Medulla oblongata (tissue), 1 donor: ENCODE measurements around the gene TTL.
A peak's percentile ranks its signal among the peaks of the same experiment; 100 is the strongest.

Experiments
- DNase-seq: peaks from one replicate; pipeline ENCODE4 v3.0.0-alpha.2; 2015; ENCODE audit errors: extremely low spot score

Gene TTL

GRCh38 chr2:112583497-112584133, 101.7 kb downstream of the TTL start:
- peak; percentile 52 for DNase-seq

- DNase-seq: peak; percentile 98
These were observed 102.4 kb downstream of the TTL start, which contains the start of gene CHCHD5 for GRCh38 chr2:112584134-112584890. CHCHD5 (plus strand) TSS chr2:112584609; CDS start chr2:112584648, 39 bp downstream.

- no peak for DNase-seq
These were observed 102.9 kb downstream of the TTL start for GRCh38 chr2:112584891-112585250.

GRCh38 chr2:112585400-112585799, 103.4 kb downstream of the TTL start:
- no peak for DNase-seq

GRCh38 chr2:112585873-112586464, 104.0 kb downstream of the TTL start:
- DNase-seq: no peak

GRCh38 chr2:112588611-112589045, 106.7 kb downstream of the TTL start:
- DNase-seq: no peak
